OCI-LY1 (cell line): ENCODE results near the gene MTUS2.

Source experiments
- H2AFZ ChIP-seq: fragments of 200-600 bp; sonication (generic), shearing (Covaris generic); 2 replicates; pipeline ENCODE4 v1.6.0; 2014; ENCODE audit warnings: antibody characterized with exemption, mild to moderate bottlenecking, low read length
- H3F3A ChIP-seq: fragments of 200-600 bp; sonication (generic), shearing (Covaris generic); 2 replicates; pipeline ENCODE4 v1.6.0; 2014; ENCODE audit warnings: mild to moderate bottlenecking, antibody characterized with exemption, low read length, moderate library complexity; ENCODE audit not compliant: insufficient read depth
- H3K27ac ChIP-seq: fragments of 200-600 bp; sonication (generic); 2 replicates; pipeline ENCODE4 v1.5.1; 2014; ENCODE audit warnings: low read length, mixed run types, mild to moderate bottlenecking, low read depth; ENCODE audit not compliant: poor library complexity, severe bottlenecking
- H3K27me3 ChIP-seq: fragments of 200-600 bp; sonication (generic); 2 replicates; pipeline ENCODE4 v1.6.0; 2014; ENCODE audit warnings: antibody characterized with exemption, mild to moderate bottlenecking, low read length, moderate library complexity; ENCODE audit not compliant: insufficient read depth
- H3K36me3 ChIP-seq: fragments of 200-600 bp; sonication (generic); 2 replicates; pipeline ENCODE4 v1.6.1; 2014; ENCODE audit warnings: mild to moderate bottlenecking, antibody characterized with exemption, low read length, moderate library complexity, mixed read lengths; ENCODE audit not compliant: insufficient read depth
- H3K4me1 ChIP-seq: fragments of 200-600 bp; sonication (generic); 2 replicates; pipeline ENCODE4 v1.5.1; 2014; ENCODE audit warnings: mild to moderate bottlenecking, low read length, moderate library complexity; ENCODE audit not compliant: insufficient read depth, severe bottlenecking
- H3K4me2 ChIP-seq: fragments of 200-600 bp; sonication (generic), shearing (Covaris generic); 2 replicates; pipeline ENCODE4 v1.6.1; 2014; ENCODE audit warnings: low read length
- H3K4me3 ChIP-seq: fragments of 200-600 bp; sonication (generic); 2 replicates; pipeline ENCODE4 v1.5.1; 2014; ENCODE audit warnings: low read length, low read depth, mild to moderate bottlenecking, mixed read lengths; ENCODE audit not compliant: poor library complexity, severe bottlenecking
- H3K79me2 ChIP-seq: fragments of 200-600 bp; shearing (Covaris generic); 2 replicates; pipeline ENCODE4 v1.6.1; 2016; ENCODE audit warnings: mixed run types, low read length, mixed read lengths; ENCODE audit not compliant: insufficient read depth
- H3K9ac ChIP-seq: fragments of 200-600 bp; sonication (generic), shearing (Covaris generic); 2 replicates; pipeline ENCODE4 v1.6.1; 2014; ENCODE audit warnings: mild to moderate bottlenecking, low read length, mixed read lengths
- H3K9me2 ChIP-seq: fragments of 200-600 bp; sonication (generic), shearing (Covaris generic); 2 replicates; pipeline ENCODE4 v1.6.1; 2014; ENCODE audit warnings: low read depth, mild to moderate bottlenecking, low read length, mixed read lengths
- H3K9me3 ChIP-seq: fragments of 200-600 bp; shearing (Covaris generic); 2 replicates; pipeline ENCODE4 v1.6.1; 2014; ENCODE audit warnings: low read length, mixed read lengths
- H4K20me1 ChIP-seq: fragments of 200-600 bp; sonication (generic), shearing (Covaris generic); 2 replicates; pipeline ENCODE4 v1.6.0; 2016; ENCODE audit warnings: mild to moderate bottlenecking, low read length; ENCODE audit not compliant: insufficient read depth
- EZH2 ChIP-seq: fragments of 200-600 bp; sonication (generic), shearing (Covaris generic); IDR thresholded peaks from 2 replicates; pipeline ENCODE4 v1.8.0; 2017; ENCODE audit warnings: borderline replicate concordance, mixed run types, mild to moderate bottlenecking, antibody characterized with exemption, low read length, moderate library complexity, mixed read lengths
- TF ChIP-seq, protein P1 (sequence below): fragments of 200-600 bp; sonication (generic), shearing (Covaris generic); IDR thresholded peaks from 2 replicates; pipeline ENCODE4 v1.5.1; 2017; ENCODE audit warnings: mild to moderate bottlenecking, antibody characterized with exemption, low read length, moderate library complexity, mixed read lengths

MTUS2 gene

DNA sequence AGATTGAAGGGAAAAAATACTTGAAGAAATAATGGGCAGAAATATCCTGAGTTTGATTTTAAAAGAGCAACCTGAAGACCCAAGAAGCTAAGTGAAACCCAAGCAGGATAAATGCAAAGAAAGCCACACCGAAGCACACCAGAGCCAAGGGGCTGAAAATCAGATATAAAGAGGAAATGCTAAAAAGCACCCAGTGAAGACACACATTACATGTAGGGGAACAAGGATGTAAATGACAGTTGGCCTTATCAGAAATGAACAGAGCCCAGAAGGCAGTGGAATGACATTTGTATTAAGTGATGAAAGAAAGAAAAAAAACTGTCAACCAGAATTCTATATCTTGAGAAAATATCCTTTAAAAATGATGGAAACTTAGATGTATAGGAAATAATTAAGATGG is 636.3 kb downstream of the MTUS2 start:
- H3K9me3 ChIP-seq: no peaks in the 10 kb centered on the region
- no peaks in the 10 kb centered on the region for H3K79me2 ChIP-seq
- no peaks in the 10 kb centered on the region for H4K20me1 ChIP-seq
- no peak overlapping the region for H2AFZ ChIP-seq
- H3K4me1 ChIP-seq: no peaks in the 10 kb centered on the region
- no peaks in the 10 kb centered on the region for H3K36me3 ChIP-seq
- no peaks in the 10 kb centered on the region for H3K9me2 ChIP-seq
- no peak overlapping the region for H3K27ac ChIP-seq
- TF ChIP-seq, protein P1, sequence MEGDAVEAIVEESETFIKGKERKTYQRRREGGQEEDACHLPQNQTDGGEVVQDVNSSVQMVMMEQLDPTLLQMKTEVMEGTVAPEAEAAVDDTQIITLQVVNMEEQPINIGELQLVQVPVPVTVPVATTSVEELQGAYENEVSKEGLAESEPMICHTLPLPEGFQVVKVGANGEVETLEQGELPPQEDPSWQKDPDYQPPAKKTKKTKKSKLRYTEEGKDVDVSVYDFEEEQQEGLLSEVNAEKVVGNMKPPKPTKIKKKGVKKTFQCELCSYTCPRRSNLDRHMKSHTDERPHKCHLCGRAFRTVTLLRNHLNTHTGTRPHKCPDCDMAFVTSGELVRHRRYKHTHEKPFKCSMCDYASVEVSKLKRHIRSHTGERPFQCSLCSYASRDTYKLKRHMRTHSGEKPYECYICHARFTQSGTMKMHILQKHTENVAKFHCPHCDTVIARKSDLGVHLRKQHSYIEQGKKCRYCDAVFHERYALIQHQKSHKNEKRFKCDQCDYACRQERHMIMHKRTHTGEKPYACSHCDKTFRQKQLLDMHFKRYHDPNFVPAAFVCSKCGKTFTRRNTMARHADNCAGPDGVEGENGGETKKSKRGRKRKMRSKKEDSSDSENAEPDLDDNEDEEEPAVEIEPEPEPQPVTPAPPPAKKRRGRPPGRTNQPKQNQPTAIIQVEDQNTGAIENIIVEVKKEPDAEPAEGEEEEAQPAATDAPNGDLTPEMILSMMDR: no peak
- no peak for TF ChIP-seq EZH2
- H3K9ac ChIP-seq: no peak overlapping the region
- H3K4me2 ChIP-seq: no peak overlapping the region
- H3F3A ChIP-seq: no peaks in the 10 kb centered on the region
- no peaks in the 10 kb centered on the region for H3K27me3 ChIP-seq
- H3K4me3 ChIP-seq: no peak overlapping the region

DNA sequence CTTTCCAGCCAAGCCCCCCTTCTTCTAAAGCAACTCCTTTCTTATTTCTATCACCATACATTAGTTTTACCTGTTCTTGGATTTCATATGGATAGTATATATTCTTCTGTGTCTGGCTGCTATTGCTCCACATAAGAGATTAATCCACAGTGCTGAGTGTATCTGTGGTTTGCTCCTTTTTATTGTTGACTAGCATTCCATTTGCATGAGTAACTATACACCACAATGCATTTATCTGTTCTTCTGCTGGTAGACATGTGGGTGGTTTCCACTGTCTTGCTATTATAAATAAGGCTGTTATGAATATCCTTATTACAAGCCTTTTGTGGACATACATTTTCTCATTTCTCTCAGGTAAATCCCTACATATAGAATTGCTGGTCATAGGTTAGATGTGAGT is 637.2 kb downstream of the MTUS2 start:
- Histone ChIP-seq H3K9ac (no peak overlapping the region), H2AFZ (no peak overlapping the region), H3K27me3 (no peaks in the 10 kb centered on the region), H3F3A (no peaks in the 10 kb centered on the region), H3K4me3 (no peak overlapping the region), H3K27ac (no peak overlapping the region), H3K9me3 (no peaks in the 10 kb centered on the region), H3K36me3 (no peaks in the 10 kb centered on the region), H3K4me1 (no peaks in the 10 kb centered on the region), H3K79me2 (no peaks in the 10 kb centered on the region), H3K9me2 (no peaks in the 10 kb centered on the region), H3K4me2 (no peak overlapping the region), H4K20me1 (no peaks in the 10 kb centered on the region)
- no peak for TF ChIP-seq EZH2
- TF ChIP-seq, protein P1: no peak

DNA sequence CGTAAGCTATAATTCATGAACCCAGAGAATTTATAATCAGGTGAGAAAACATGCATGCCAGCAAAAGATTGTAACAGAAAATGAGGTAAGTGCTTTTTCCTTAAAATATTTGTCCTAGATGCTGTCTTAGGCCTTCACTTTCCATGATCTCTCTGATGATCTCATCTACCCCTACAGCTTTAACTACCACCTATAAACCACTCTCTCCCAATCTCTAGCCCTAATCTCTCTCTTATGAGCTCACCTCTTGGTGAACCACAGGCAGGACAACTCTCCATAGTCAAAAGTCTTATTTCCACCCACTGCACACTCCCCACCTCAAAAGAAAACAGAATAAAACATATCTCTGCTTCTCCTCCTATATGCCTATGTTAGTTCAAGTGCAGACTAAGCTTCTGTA is 638.3 kb downstream of the MTUS2 start:
- H3K4me3 ChIP-seq: no peak overlapping the region
- H3K27ac ChIP-seq: no peak overlapping the region
- TF ChIP-seq, protein P1: no peak
- no peak for TF ChIP-seq EZH2
- H3K27me3 ChIP-seq: no peaks in the 10 kb centered on the region
- no peak overlapping the region for H3K9ac ChIP-seq
- no peak overlapping the region for H3K4me2 ChIP-seq
- H3K9me3 ChIP-seq: no peaks in the 10 kb centered on the region
- no peaks in the 10 kb centered on the region for H3F3A ChIP-seq
- H4K20me1 ChIP-seq: no peaks in the 10 kb centered on the region
- H3K79me2 ChIP-seq: no peaks in the 10 kb centered on the region
- no peaks in the 10 kb centered on the region for H3K36me3 ChIP-seq
- no peaks in the 10 kb centered on the region for H3K4me1 ChIP-seq
- H2AFZ ChIP-seq: no peak overlapping the region
- no peaks in the 10 kb centered on the region for H3K9me2 ChIP-seq
